ENCODE results near the gene SLC7A1. TPM values are rescaled to one million over a fixed set of nuclear protein-coding genes. Genes with fewer than 3 reads are reported as not detected.

The SLC7A1 gene
- total and polyA plus RNA-seq, 2 of the 8 experiments (the other 6 are each of a cell fraction or from before 2014, with no cell fraction given) = 26.8 to 114 TPM

DNA sequence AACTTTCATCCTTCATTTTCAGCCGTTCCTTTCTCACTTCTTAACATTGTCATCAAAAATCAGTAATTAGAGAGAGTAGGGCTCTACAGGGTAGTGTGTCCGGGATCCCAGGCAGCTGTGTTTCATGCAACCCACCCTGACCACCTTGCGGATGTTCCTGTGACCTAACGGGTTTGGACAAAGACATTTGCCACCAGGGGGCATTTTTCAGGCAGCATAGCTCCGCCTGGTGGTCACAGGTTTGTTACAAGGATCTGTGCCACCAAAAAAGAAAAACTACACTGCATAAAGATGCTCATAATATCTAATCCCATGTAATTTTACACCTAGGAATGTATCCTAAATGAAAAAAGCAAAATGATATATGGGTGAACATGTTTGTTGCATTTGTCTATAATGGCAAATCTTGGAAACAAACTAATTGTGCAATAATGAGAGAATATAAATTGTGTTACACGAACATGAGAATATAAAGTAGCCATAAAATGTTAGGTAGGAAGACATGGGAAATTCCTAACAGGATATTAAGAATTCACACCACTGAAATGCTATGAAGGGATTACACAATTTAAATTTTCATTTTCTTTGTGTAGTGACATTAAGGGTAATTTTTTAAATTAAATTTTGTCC is 123.0 kb downstream of the SLC7A1 start (continued):
- TF ChIP-seq EP300 (IDR thresholded peaks at IDR 0.05; ENCODE audit: borderline replicate concordance in 1 of 2, low read depth in 2 of 2, low read length in 2 of 2) = no peak
- TF ChIP-seq POLR2A (IDR thresholded peaks at IDR 0.05; ENCODE audit: control extremely low read depth in 1 of 2, low read depth in 2 of 2, low read length in 2 of 2) = no peak
- TF ChIP-seq TEAD4 (IDR thresholded peaks at IDR 0.05; ENCODE audit: low read depth, low read length) = no peak
- 0 out of 2 replicates have a peak, but pooled peaks have one; percentile 23 for TF ChIP-seq YY1 (IDR thresholded peaks at IDR 0.05; ENCODE audit: low read depth, low read length)
- TF ChIP-seq, protein P1, sequence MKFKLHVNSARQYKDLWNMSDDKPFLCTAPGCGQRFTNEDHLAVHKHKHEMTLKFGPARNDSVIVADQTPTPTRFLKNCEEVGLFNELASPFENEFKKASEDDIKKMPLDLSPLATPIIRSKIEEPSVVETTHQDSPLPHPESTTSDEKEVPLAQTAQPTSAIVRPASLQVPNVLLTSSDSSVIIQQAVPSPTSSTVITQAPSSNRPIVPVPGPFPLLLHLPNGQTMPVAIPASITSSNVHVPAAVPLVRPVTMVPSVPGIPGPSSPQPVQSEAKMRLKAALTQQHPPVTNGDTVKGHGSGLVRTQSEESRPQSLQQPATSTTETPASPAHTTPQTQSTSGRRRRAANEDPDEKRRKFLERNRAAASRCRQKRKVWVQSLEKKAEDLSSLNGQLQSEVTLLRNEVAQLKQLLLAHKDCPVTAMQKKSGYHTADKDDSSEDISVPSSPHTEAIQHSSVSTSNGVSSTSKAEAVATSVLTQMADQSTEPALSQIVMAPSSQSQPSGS (IDR thresholded peaks at IDR 0.05; ENCODE audit: low read length) = no peak
- TF ChIP-seq FOSL1 (IDR thresholded peaks at IDR 0.05; ENCODE audit: insufficient read depth, low read depth, low read length) = no peak
- TF ChIP-seq SRF (IDR thresholded peaks at IDR 0.05; ENCODE audit: low read depth, low read length) = no peak
- TF ChIP-seq, protein P2, sequence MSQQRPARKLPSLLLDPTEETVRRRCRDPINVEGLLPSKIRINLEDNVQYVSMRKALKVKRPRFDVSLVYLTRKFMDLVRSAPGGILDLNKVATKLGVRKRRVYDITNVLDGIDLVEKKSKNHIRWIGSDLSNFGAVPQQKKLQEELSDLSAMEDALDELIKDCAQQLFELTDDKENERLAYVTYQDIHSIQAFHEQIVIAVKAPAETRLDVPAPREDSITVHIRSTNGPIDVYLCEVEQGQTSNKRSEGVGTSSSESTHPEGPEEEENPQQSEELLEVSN (IDR thresholded peaks at IDR 0.05) = no peak
- no peak for TF ChIP-seq CHD1 (IDR thresholded peaks at IDR 0.05; ENCODE audit: low read depth, low read length)
- no peak for TF ChIP-seq RBBP5 (IDR thresholded peaks at IDR 0.05; ENCODE audit: borderline replicate concordance, low read depth, low read length)
- no peak for TF ChIP-seq SUZ12 (IDR thresholded peaks at IDR 0.05; ENCODE audit: low read length)
- no peak for TF ChIP-seq MAFK (IDR thresholded peaks at IDR 0.05; ENCODE audit: low read depth, low read length)
- no peak for TF ChIP-seq CTBP2 (IDR thresholded peaks at IDR 0.05; ENCODE audit: borderline replicate concordance, insufficient read depth, insufficient read length, low read length)
- TF ChIP-seq, protein P3, sequence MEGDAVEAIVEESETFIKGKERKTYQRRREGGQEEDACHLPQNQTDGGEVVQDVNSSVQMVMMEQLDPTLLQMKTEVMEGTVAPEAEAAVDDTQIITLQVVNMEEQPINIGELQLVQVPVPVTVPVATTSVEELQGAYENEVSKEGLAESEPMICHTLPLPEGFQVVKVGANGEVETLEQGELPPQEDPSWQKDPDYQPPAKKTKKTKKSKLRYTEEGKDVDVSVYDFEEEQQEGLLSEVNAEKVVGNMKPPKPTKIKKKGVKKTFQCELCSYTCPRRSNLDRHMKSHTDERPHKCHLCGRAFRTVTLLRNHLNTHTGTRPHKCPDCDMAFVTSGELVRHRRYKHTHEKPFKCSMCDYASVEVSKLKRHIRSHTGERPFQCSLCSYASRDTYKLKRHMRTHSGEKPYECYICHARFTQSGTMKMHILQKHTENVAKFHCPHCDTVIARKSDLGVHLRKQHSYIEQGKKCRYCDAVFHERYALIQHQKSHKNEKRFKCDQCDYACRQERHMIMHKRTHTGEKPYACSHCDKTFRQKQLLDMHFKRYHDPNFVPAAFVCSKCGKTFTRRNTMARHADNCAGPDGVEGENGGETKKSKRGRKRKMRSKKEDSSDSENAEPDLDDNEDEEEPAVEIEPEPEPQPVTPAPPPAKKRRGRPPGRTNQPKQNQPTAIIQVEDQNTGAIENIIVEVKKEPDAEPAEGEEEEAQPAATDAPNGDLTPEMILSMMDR (IDR thresholded peaks at IDR 0.05; ENCODE audit: control extremely low read depth in 1 of 3, insufficient read depth in 1 of 3, low read depth in 1 of 3, low read length in 3 of 3) = peak; percentile 78 to 99 (median 92)
- TF ChIP-seq JUND (IDR thresholded peaks at IDR 0.05; ENCODE audit: low read length) = no peak
- TF ChIP-seq CREB1 (IDR thresholded peaks at IDR 0.05) = no peak
- no peak for TF ChIP-seq TAF7 (optimal IDR thresholded peaks at IDR 0.05; ENCODE audit: borderline replicate concordance, low read depth, low read length)
- TF ChIP-seq ASH2L (IDR thresholded peaks at IDR 0.05; ENCODE audit: low read length) = no peak
- no peak for TF ChIP-seq TBP (IDR thresholded peaks at IDR 0.05; ENCODE audit: low read depth, low read length)
- no peak for TF ChIP-seq PHF8 (conservative IDR thresholded peaks at IDR 0.05; ENCODE audit: low read depth, low read length)

Measured in H1 (cell line).